ENCODE measurements around the gene SLC17A1.
"Not testable (repeated sequence)": the region's sequence is repeated elsewhere in the genome, so short reads cannot be mapped to it uniquely, and the experiment has no call there.

Gene SLC17A1

GRCh38 chr6:25755483-25755882, 76.4 kb downstream of the SLC17A1 start:
- no peaks in the 10 kb centered on the region for H3K36me3 ChIP-seq
- TF ChIP-seq CTCF (IDR thresholded peaks at IDR 0.05; ENCODE audit: low read depth, low read length), result no peak
- no peak overlapping the region for H3K27ac ChIP-seq
- no peak overlapping the region for H3K4me3 ChIP-seq (ENCODE audit: low read depth, low read length)
- DNase-seq, result no peak
- H3K27me3 ChIP-seq (ENCODE audit: insufficient read depth, low read depth, severe bottlenecking), result no peaks in the 10 kb centered on the region
- no peaks in the 10 kb centered on the region for H3K9me3 ChIP-seq (ENCODE audit: severe bottlenecking)

GRCh38 chr6:25754535-25754934, 77.3 kb downstream of the SLC17A1 start, which contains the start of gene SLC17A4:
SLC17A4 (plus strand) TSS chr6:25754742; CDS start chr6:25761963, 7,221 bp downstream.
- no peak within 1 kb of the TSS for H3K4me3 ChIP-seq (ENCODE audit: low read depth, low read length)
- H3K36me3 ChIP-seq, result no peaks in the 10 kb centered on the region
- no peaks in the 10 kb centered on the region for H3K9me3 ChIP-seq (ENCODE audit: severe bottlenecking)
- TF ChIP-seq CTCF (IDR thresholded peaks at IDR 0.05; ENCODE audit: low read depth, low read length), result no peak
- no peak for DNase-seq
- no peaks in the 10 kb centered on the region for H3K27me3 ChIP-seq (ENCODE audit: insufficient read depth, low read depth, severe bottlenecking)
- H3K27ac ChIP-seq, result no peak within 1 kb of the TSS

GRCh38 chr6:25753079-25753478, 78.8 kb downstream of the SLC17A1 start:
- H3K9me3 ChIP-seq (ENCODE audit: severe bottlenecking), result no peaks in the 10 kb centered on the region
- no peak for TF ChIP-seq CTCF (IDR thresholded peaks at IDR 0.05; ENCODE audit: low read depth, low read length)
- no peak overlapping the region for H3K27ac ChIP-seq
- H3K4me3 ChIP-seq (ENCODE audit: low read depth, low read length), result no peak overlapping the region
- H3K36me3 ChIP-seq, result no peaks in the 10 kb centered on the region
- DNase-seq, result no peak
- no peaks in the 10 kb centered on the region for H3K27me3 ChIP-seq (ENCODE audit: insufficient read depth, low read depth, severe bottlenecking)

GRCh38 chr6:25750906-25751305, 80.9 kb downstream of the SLC17A1 start:
- no peaks in the 10 kb centered on the region for H3K27me3 ChIP-seq (ENCODE audit: insufficient read depth, low read depth, severe bottlenecking)
- H3K4me3 ChIP-seq (ENCODE audit: low read depth, low read length), result no peak overlapping the region
- H3K36me3 ChIP-seq, result no peaks in the 10 kb centered on the region
- no peak overlapping the region for H3K27ac ChIP-seq
- DNase-seq, result no peak
- TF ChIP-seq CTCF (IDR thresholded peaks at IDR 0.05; ENCODE audit: low read depth, low read length), result no peak
- H3K9me3 ChIP-seq (ENCODE audit: severe bottlenecking), result no peaks in the 10 kb centered on the region

- Histone ChIP-seq H3K27ac (no peak overlapping the region), H3K36me3 (no peaks in the 10 kb centered on the region), H3K9me3 (ENCODE audit: severe bottlenecking) (no peaks in the 10 kb centered on the region), H3K27me3 (ENCODE audit: insufficient read depth, low read depth, severe bottlenecking) (no peaks in the 10 kb centered on the region), H3K4me3 (ENCODE audit: low read depth, low read length) (no peak overlapping the region)
- DNase-seq, result no peak
- no peak for TF ChIP-seq CTCF (IDR thresholded peaks at IDR 0.05; ENCODE audit: low read depth, low read length)
These were observed 82.0 kb downstream of the SLC17A1 start for GRCh38 chr6:25749837-25750236.

- H3K9me3 ChIP-seq (ENCODE audit: severe bottlenecking); H3K36me3 ChIP-seq; H3K27me3 ChIP-seq (ENCODE audit: insufficient read depth, low read depth, severe bottlenecking); H3K4me3 ChIP-seq (ENCODE audit: low read depth, low read length): not testable (repeated sequence)
- H3K27ac ChIP-seq, result peak overlapping the region; percentile 33
- peak; percentile 81 for DNase-seq
These were observed 83.0 kb downstream of the SLC17A1 start for GRCh38 chr6:25748601-25749517.
